Fibroblast of lung (primary cell): ENCODE measurements around the gene PTGS1. TPM values are rescaled to one million over a fixed set of nuclear protein-coding genes. Genes with fewer than 3 reads are reported as not detected.
A peak's percentile ranks its signal among the peaks of the same experiment; 100 is the strongest.

Experiments used
- DNase-seq, 2 donors: peaks; one replicate each; pipeline versions ENCODE4 v3.0.0 to v3.0.0-alpha.2; 2010; ENCODE audit warnings: low read depth in 2 of 2
- H2AFZ ChIP-seq: 2 replicates; pipeline ENCODE4 v1.5.1; 2012; ENCODE audit warnings: low read length, control low read depth, inconsistent platforms
- H3K27ac ChIP-seq: 2 replicates; pipeline ENCODE4 v1.5.1; 2011; ENCODE audit warnings: low read length, control low read depth; ENCODE audit not compliant: insufficient read depth
- H3K27me3 ChIP-seq: 2 replicates; pipeline ENCODE4 v1.5.1; 2011; ENCODE audit warnings: mild to moderate bottlenecking, low read length; ENCODE audit not compliant: control insufficient read depth, insufficient read depth
- H3K36me3 ChIP-seq: 2 replicates; pipeline ENCODE4 v1.5.1; 2011; ENCODE audit warnings: low read length; ENCODE audit not compliant: control insufficient read depth, insufficient read depth
- H3K4me1 ChIP-seq: 2 replicates; pipeline ENCODE4 v1.5.1; 2011; ENCODE audit warnings: low read length; ENCODE audit not compliant: control insufficient read depth, insufficient read depth; ENCODE audit errors: extremely low read depth
- H3K4me2 ChIP-seq: 2 replicates; pipeline ENCODE4 v1.5.1; 2011; ENCODE audit warnings: low read length, control low read depth; ENCODE audit not compliant: insufficient read depth; ENCODE audit errors: extremely low read depth
- H3K4me3 ChIP-seq, 4 experiments: fragments of 200-600 bp in 1 of 4; sonication (generic) in 1 of 4; replicated peaks in 1 of 4; 2 replicates each; pipeline ENCODE4 v1.5.1; 2011 to 2016; ENCODE audit warnings: low read length in 4 of 4, low read depth in 3 of 4, mild to moderate bottlenecking in 3 of 4, control low read depth in 2 of 4, inconsistent platforms in 1 of 4, mixed read lengths in 1 of 4; ENCODE audit not compliant: insufficient read depth in 1 of 4; ENCODE audit errors: control extremely low read depth in 1 of 4
- H3K79me2 ChIP-seq: 2 replicates; pipeline ENCODE4 v1.5.1; 2012; ENCODE audit warnings: mild to moderate bottlenecking, low read length, inconsistent platforms; ENCODE audit not compliant: control insufficient read depth, insufficient read depth
- H3K9ac ChIP-seq: 2 replicates; pipeline ENCODE4 v1.5.1; 2011; ENCODE audit warnings: mild to moderate bottlenecking, low read length, control low read depth; ENCODE audit not compliant: insufficient read depth
- H3K9me3 ChIP-seq: 2 replicates; pipeline ENCODE4 v1.5.1; 2012; ENCODE audit warnings: low read depth, low read length; ENCODE audit not compliant: control insufficient read depth, insufficient read depth
- H4K20me1 ChIP-seq: 2 replicates; pipeline ENCODE4 v1.5.1; 2011; ENCODE audit warnings: low read length; ENCODE audit not compliant: control insufficient read depth, insufficient read depth; ENCODE audit errors: extremely low read depth
- EZH2 ChIP-seq: IDR thresholded peaks from 2 replicates; pipeline ENCODE4 v1.5.1; 2012; ENCODE audit warnings: low read length, control low read depth, mild to moderate bottlenecking; ENCODE audit errors: missing control alignments
- polyA plus RNA-seq, 2 donors: library from polyadenylated mRNA; depleted of rRNA in 1 of 2; stranded (reverse) in 1 of 2; unstranded in 1 of 2; fragments of >200 nt; gene quantifications; 2 replicates each; pipeline ENCODE4 v1.2.1, GENCODE V29; 2011 to 2012; ENCODE audit warnings: missing spikeins in 1 of 2
- total RNA-seq: library from RNA; depleted of rRNA; stranded (reverse); fragments of >200 nt; gene quantifications from 2 replicates; pipeline ENCODE4 v1.2.1, GENCODE V29; 2014
- TF ChIP-seq, protein P1 (sequence below), 2 donors: IDR thresholded peaks in 1 of 2; conservative IDR thresholded peaks in 1 of 2; 1 replicate in 1 of 2; 2 replicates in 1 of 2; pipeline ENCODE4 v1.5.1; 2011 to 2012; ENCODE audit warnings: low read length in 2 of 2, control low read depth in 1 of 2, inconsistent platforms in 1 of 2, low read depth in 1 of 2, mild to moderate bottlenecking in 1 of 2

The PTGS1 gene
- total and polyA plus RNA-seq, 2 donors (not counting 1 experiment from before 2014, with no cell fraction given): 13.4 to 86.5 TPM

DNA sequence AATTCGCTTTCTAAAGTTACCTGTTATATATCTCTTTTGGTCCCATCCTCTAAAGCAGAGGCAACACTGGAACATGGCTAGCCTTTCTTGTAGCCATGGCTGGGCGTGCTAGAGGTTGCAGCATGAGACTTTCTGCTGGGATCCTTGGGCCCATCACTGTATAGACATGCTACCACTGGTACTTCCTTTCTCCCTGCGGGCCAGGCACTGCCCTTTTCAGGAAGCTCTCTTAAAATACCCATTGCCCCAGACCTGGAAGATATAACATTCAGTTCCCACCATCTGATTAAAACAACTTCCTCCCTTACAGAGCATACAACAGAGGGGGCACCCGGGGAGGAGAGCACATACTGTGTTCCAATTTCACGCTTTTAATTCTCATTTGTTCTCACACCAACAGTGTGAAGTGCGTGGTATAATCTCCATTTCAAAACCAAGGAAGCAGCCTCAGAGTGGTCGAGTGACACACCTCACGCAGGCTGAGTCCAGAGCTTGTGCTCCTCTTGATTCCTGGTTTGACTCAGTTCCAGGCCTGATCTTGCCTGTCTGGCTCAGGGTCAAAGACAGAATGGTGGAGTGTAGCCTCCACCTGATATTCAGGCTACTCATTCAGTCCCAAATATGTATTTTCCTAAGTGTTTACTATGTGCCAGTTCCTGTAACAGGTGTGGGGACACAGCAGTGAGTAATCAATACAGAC is 22.6 kb downstream of the PTGS1 start:
- no peak overlapping the region for H3K9ac ChIP-seq
- H3K27ac ChIP-seq: peak overlapping the region; percentile 91
- H3K79me2 ChIP-seq: no peaks in the 10 kb centered on the region
- H4K20me1 ChIP-seq: no peaks in the 10 kb centered on the region
- H3K36me3 ChIP-seq: peaks cover 6% of the 10 kb centered on the region
- H3K4me2 ChIP-seq: no peak overlapping the region
- TF ChIP-seq, protein P1, sequence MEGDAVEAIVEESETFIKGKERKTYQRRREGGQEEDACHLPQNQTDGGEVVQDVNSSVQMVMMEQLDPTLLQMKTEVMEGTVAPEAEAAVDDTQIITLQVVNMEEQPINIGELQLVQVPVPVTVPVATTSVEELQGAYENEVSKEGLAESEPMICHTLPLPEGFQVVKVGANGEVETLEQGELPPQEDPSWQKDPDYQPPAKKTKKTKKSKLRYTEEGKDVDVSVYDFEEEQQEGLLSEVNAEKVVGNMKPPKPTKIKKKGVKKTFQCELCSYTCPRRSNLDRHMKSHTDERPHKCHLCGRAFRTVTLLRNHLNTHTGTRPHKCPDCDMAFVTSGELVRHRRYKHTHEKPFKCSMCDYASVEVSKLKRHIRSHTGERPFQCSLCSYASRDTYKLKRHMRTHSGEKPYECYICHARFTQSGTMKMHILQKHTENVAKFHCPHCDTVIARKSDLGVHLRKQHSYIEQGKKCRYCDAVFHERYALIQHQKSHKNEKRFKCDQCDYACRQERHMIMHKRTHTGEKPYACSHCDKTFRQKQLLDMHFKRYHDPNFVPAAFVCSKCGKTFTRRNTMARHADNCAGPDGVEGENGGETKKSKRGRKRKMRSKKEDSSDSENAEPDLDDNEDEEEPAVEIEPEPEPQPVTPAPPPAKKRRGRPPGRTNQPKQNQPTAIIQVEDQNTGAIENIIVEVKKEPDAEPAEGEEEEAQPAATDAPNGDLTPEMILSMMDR (conservative IDR thresholded peaks at IDR 0.05 in 1 of 2, IDR thresholded peaks at IDR 0.05 in 1 of 2; ENCODE audit: low read depth in 1 of 2, low read length in 2 of 2): no peak
- TF ChIP-seq EZH2: no peak
- H3K27me3 ChIP-seq: no peaks in the 10 kb centered on the region
- H3K9me3 ChIP-seq: no peaks in the 10 kb centered on the region
- H2AFZ ChIP-seq: no peak overlapping the region
- no peak for DNase-seq
- H3K4me3 ChIP-seq: no peak overlapping the region
- H3K4me1 ChIP-seq: peaks cover 25% of the 10 kb centered on the region

DNA sequence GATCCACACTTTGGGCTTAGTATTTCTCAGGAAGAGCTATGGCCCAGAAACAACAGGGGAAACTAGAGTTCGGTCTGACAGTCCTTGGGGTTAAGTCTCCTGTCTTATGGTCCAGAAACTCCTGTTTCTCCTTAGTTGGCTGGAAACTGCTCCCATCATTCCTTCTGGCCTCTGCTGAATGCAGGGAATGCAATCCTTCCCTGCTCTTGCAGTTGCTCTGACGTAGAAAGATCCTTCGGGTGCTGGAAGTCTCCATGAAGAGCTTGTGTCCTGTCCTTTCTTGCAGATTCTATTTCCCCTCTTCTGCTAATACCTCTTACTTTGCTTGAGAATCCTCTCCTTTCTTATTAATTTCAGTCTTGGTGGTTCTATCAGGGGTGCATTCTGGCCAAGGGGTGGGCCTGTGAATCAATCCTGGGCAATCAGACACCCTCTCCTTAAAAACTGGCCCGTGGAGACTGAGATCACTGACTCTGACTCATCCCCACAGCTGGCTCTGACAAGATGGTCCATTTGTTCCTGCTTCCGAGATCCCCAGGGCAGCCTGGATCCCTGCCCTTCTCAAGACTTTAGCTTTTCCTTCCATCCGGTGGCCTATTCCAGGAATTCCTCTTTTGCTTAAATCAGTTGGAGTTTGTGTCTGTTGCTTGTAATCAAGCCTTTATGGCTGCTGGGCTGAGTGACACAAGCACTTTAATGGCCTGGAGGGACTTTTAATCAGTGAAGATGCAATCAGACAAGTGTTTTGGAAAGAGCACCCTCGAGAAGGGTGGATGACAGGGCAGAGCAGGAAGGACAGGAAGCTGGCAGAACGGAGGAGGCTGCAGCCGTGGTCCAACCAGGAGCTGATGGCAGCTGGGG is 23.7 kb downstream of the PTGS1 start:
- Histone ChIP-seq H3K4me2 (peak overlapping the region; percentile 63), H3K4me3 (no peak overlapping the region), H3K36me3 (peaks cover 6% of the 10 kb centered on the region), H3K9ac (peak overlapping the region; percentile 27), H3K9me3 (no peaks in the 10 kb centered on the region), H4K20me1 (no peaks in the 10 kb centered on the region), H2AFZ (peak overlapping the region; percentile 62), H3K4me1 (peaks cover 25% of the 10 kb centered on the region), H3K79me2 (no peaks in the 10 kb centered on the region), H3K27ac (peak overlapping the region; percentile 91), H3K27me3 (no peaks in the 10 kb centered on the region)
- no peak for TF ChIP-seq EZH2
- TF ChIP-seq, protein P1 (conservative IDR thresholded peaks at IDR 0.05 in 1 of 2, IDR thresholded peaks at IDR 0.05 in 1 of 2; ENCODE audit: low read depth in 1 of 2, low read length in 2 of 2): no peak
- DNase-seq: peak; percentile 88

DNA sequence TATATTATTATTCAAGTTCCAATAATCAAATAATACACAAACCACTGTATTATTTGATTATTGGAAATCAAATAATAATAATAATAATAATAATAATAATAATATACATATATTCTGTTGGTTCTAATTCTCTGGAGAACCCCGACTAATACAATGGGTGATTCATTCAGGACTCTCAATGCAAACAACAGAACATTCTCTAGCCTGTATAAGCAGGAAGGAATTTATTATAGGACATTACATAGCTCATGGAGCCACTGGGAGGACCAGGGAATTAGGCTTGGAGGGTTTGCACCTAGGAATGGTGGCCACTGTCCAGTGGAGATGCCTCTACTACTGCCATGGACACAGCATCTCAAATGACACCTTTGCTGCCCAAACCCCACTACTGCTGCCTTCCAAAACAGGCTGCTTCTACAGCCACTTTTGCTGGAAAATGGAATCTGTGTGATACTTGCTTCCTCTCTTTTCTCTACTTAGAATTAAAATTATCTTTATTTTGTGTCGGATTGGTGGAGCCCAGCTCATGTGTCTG is 25.9 kb downstream of the PTGS1 start:
- Histone ChIP-seq H3K79me2 (no peaks in the 10 kb centered on the region), H3K4me2 (no peak overlapping the region), H3K27me3 (no peaks in the 10 kb centered on the region), H4K20me1 (no peaks in the 10 kb centered on the region), H2AFZ (no peak overlapping the region), H3K27ac (no peak overlapping the region), H3K36me3 (peaks cover 4% of the 10 kb centered on the region), H3K4me1 (peaks cover 25% of the 10 kb centered on the region), H3K9me3 (no peaks in the 10 kb centered on the region), H3K9ac (no peak overlapping the region), H3K4me3 (no peak overlapping the region)
- TF ChIP-seq, protein P1 (conservative IDR thresholded peaks at IDR 0.05 in 1 of 2, IDR thresholded peaks at IDR 0.05 in 1 of 2; ENCODE audit: low read depth in 1 of 2, low read length in 2 of 2): no peak
- no peak for TF ChIP-seq EZH2
- DNase-seq: no peak
